HepG2 (cell line): ENCODE measurements around the gene ETV2. TPM values are rescaled to one million over a fixed set of nuclear protein-coding genes. Genes with fewer than 3 reads are reported as not detected.
A peak's percentile ranks its signal among the peaks of the same experiment; 100 is the strongest.

ENCODE experiments used
- AHR ChIP-seq: IDR thresholded peaks from 2 replicates; pipeline ENCODE4 v1.6.1; 2018; ENCODE audit warnings: missing genetic modification reagents, missing compliant biosample characterization
- HNRNPK ChIP-seq: fragments of 200-400 bp; formaldehyde crosslinking; IDR thresholded peaks from 2 replicates; pipeline ENCODE4 v1.6.1; 2018; ENCODE audit warnings: low read length, low read depth, moderate library complexity, mild to moderate bottlenecking; ENCODE audit not compliant: poor library complexity, severe bottlenecking
- NONO ChIP-seq, 2 experiments: fragments of 450-650 bp in 1 of 2; sonication (generic) in 1 of 2; formaldehyde crosslinking in 1 of 2; IDR thresholded peaks in 1 of 2; conservative IDR thresholded peaks in 1 of 2; 2 replicates each; pipeline versions ENCODE4 v1.6.1 to v1.8.0; 2017 to 2022; ENCODE audit warnings: mild to moderate bottlenecking in 1 of 2, missing genetic modification reagents in 1 of 2, moderate library complexity in 1 of 2
- REST ChIP-seq, 2 experiments: IDR thresholded peaks; 2 replicates each; pipeline ENCODE4 v1.6.1; 2011 to 2012; ENCODE audit warnings: low read length in 2 of 2, borderline replicate concordance in 1 of 2, low read depth in 1 of 2, mild to moderate bottlenecking in 1 of 2, moderate library complexity in 1 of 2
- SALL2 ChIP-seq: sonication (generic); formaldehyde crosslinking; IDR thresholded peaks from 2 replicates; pipeline ENCODE4 v1.8.1; 2023; ENCODE audit warnings: mild to moderate bottlenecking, missing genetic modification reagents, inconsistent platforms
- SIN3B ChIP-seq: fragments of 150-350 bp; IDR thresholded peaks from 2 replicates; pipeline ENCODE4 v1.6.1; 2014; ENCODE audit warnings: low read length
- SMARCC2 ChIP-seq: fragments of 450-650 bp; IDR thresholded peaks from 2 replicates; pipeline ENCODE4 v1.6.1; 2017; ENCODE audit warnings: antibody characterized with exemption, mild to moderate bottlenecking
- SNAI1 ChIP-seq: sonication (generic); formaldehyde crosslinking; IDR thresholded peaks from 2 replicates; pipeline ENCODE4 v1.5.0; 2020; ENCODE audit warnings: mild to moderate bottlenecking, missing genetic modification reagents, borderline replicate concordance
- SRF ChIP-seq: IDR thresholded peaks from 2 replicates; pipeline ENCODE4 v1.6.1; 2011; ENCODE audit warnings: mild to moderate bottlenecking, low read depth, low read length, moderate library complexity
- THYN1 ChIP-seq: sonication (generic); formaldehyde crosslinking; IDR thresholded peaks from 2 replicates; pipeline ENCODE4 v1.8.1; 2023; ENCODE audit warnings: low read depth, mild to moderate bottlenecking, moderate library complexity, missing genetic modification reagents, borderline replicate concordance
- TMF1 ChIP-seq: sonication (generic); formaldehyde crosslinking; IDR thresholded peaks from 2 replicates; pipeline ENCODE4 v1.8.1; 2022; ENCODE audit warnings: low read depth, missing genetic modification reagents
- ZNF260 ChIP-seq: sonication (generic); formaldehyde crosslinking; IDR thresholded peaks from 2 replicates; pipeline ENCODE4 v1.4.0; 2020; ENCODE audit warnings: missing genetic modification reagents, low read depth, mild to moderate bottlenecking, borderline replicate concordance
- ZNF407 ChIP-seq: sonication (generic); formaldehyde crosslinking; IDR thresholded peaks from one replicate; pipeline ENCODE4 v1.5.1; 2020; ENCODE audit warnings: mild to moderate bottlenecking, missing genetic modification reagents; ENCODE audit errors: not compliant biosample characterization
- ZNF816 ChIP-seq: sonication (generic); formaldehyde crosslinking; IDR thresholded peaks from 2 replicates; pipeline ENCODE4 v1.8.0; 2022; ENCODE audit warnings: missing genetic modification reagents, mild to moderate bottlenecking, borderline replicate concordance
- ZZZ3 ChIP-seq: sonication (generic); formaldehyde crosslinking; IDR thresholded peaks from 2 replicates; pipeline ENCODE4 v1.4.0; 2020; ENCODE audit warnings: missing genetic modification reagents, mild to moderate bottlenecking, borderline replicate concordance
- polyA plus RNA-seq, 8 experiments: library from polyadenylated mRNA; depleted of rRNA in 3 of 8; stranded (reverse) in 7 of 8; unstranded in 1 of 8; fragments of >200 nt; fragmentation: Illumina TruSeq in 4 of 8; extraction: Trizol in 4 of 8; gene quantifications; 2 replicates each; pipeline versions ENCODE4 v1.2.1 to v1.2.3, GENCODE V29; 2011 to 2016; ENCODE audit warnings: low read depth in 4 of 8, missing spikeins in 1 of 8, mixed read lengths in 1 of 8; ENCODE audit not compliant: insufficient read depth in 1 of 8
- total RNA-seq, 5 experiments: library from RNA; depleted of rRNA; stranded (reverse); fragments of >200 nt; fragmentation: Illumina TruSeq; extraction: Trizol; gene quantifications; 2 replicates each; pipeline ENCODE4 v1.2.3, GENCODE V29; 2016; ENCODE audit warnings: low read depth in 1 of 5

Gene ETV2
- total and polyA plus RNA-seq, 2 of the 13 experiments (the other 11 are each of a cell fraction or from before 2014, with no cell fraction given) = 0.07 to 0.20 TPM

- no peak for TF ChIP-seq ZNF260 (CRISPR knock-in tag)
- TF ChIP-seq SRF = peak; percentile 70; the same call in 1 of the 2 replicates
- no peak for TF ChIP-seq THYN1 (CRISPR knock-in tag)
- no peak for TF ChIP-seq ZNF407 (CRISPR knock-in tag)
- no peak for TF ChIP-seq TMF1
- no peak for TF ChIP-seq AHR (CRISPR knock-in tag)
- peak; percentile 82 for TF ChIP-seq SIN3B
- TF ChIP-seq ZNF816 = no peak
- no peak for TF ChIP-seq REST (IDR thresholded peaks at IDR 0.05; ENCODE audit: borderline replicate concordance in 1 of 2, low read depth in 1 of 2, low read length in 2 of 2)
- TF ChIP-seq SNAI1 (CRISPR knock-in tag) = no peak
- no peak for TF ChIP-seq NONO (IDR thresholded peaks at IDR 0.05)
- peak; percentile 64; the same call in 1 of the 2 replicates for TF ChIP-seq NONO (CRISPR knock-in tag; conservative IDR thresholded peaks at IDR 0.05)
- peak; percentile 100; the same call in 1 of the 2 replicates for TF ChIP-seq SMARCC2
- TF ChIP-seq HNRNPK = no peak
- no peak; the same call in 1 of the 2 replicates for TF ChIP-seq ZZZ3 (CRISPR knock-in tag)
- TF ChIP-seq SALL2 (CRISPR knock-in tag) = peak; percentile 73; the same call in 1 of the 2 replicates
Observed at GRCh38 chr19:35612559-35613321, 28.8 kb upstream of the ETV2 start, which contains the start of gene HAUS5 (continued).
